Measurements from ENCODE around the gene PLCB4.

Gene PLCB4

GRCh38 chr20:9322661-9323060 lies 253.8 kb downstream of the PLCB4 start:
- no peak for DNase-seq (ENCODE audit: extremely low read depth, low read depth)

DNA sequence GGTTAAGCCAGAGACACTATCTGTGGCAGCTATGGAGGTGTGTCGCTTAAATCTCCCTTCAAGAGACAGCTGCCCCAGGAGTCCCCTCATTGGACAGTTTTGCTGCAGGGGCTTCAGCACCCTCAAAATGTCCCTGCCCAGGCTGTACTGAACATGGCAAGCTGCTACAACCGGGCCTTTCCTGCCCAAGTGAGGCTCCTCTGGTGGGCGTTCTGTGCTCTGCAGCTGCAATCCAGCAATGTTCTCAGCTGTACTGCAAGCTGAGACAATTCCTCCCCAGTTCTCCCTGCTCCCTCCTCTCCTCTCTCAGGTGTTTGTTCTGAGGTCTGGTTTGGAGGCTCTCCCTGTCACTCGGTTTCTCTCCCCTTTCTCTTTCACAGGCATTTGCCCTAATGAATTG lies 254.7 kb downstream of the PLCB4 start:
- no peak for DNase-seq (ENCODE audit: extremely low read depth, low read depth)
- TF ChIP-seq, protein P1, sequence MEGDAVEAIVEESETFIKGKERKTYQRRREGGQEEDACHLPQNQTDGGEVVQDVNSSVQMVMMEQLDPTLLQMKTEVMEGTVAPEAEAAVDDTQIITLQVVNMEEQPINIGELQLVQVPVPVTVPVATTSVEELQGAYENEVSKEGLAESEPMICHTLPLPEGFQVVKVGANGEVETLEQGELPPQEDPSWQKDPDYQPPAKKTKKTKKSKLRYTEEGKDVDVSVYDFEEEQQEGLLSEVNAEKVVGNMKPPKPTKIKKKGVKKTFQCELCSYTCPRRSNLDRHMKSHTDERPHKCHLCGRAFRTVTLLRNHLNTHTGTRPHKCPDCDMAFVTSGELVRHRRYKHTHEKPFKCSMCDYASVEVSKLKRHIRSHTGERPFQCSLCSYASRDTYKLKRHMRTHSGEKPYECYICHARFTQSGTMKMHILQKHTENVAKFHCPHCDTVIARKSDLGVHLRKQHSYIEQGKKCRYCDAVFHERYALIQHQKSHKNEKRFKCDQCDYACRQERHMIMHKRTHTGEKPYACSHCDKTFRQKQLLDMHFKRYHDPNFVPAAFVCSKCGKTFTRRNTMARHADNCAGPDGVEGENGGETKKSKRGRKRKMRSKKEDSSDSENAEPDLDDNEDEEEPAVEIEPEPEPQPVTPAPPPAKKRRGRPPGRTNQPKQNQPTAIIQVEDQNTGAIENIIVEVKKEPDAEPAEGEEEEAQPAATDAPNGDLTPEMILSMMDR (IDR thresholded peaks at IDR 0.05; ENCODE audit: low read depth, low read length) = peak; percentile 22

More at GRCh38 chr20:9322661-9323060, 253.8 kb downstream of the PLCB4 start:
- TF ChIP-seq, protein P1 (IDR thresholded peaks at IDR 0.05; ENCODE audit: low read depth, low read length) = no peak

GRCh38 chr20:9329355-9330101 lies 260.6 kb downstream of the PLCB4 start:
- TF ChIP-seq, protein P1 (IDR thresholded peaks at IDR 0.05; ENCODE audit: low read depth, low read length) = no peak
- DNase-seq (ENCODE audit: extremely low read depth, low read depth) = no peak

DNA sequence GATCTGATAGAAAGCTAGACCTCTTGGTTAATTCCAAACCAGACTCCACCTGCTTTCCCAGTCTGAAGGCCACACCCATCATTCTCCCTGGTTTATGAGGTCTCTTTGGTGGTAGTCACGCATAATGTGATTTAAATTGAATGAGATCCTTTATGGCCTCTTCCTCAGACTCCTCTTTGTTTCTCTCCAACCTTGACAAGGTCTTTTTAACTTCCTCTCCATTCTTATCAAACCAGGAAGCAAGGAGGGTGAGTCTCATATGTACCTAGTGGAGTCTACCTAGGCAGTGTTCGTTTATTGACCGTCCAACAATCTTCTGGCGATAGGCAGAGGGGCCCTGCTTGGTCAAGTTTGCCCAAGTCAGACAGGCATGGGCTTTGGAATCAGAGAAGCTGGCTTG lies 261.3 kb downstream of the PLCB4 start:
- TF ChIP-seq, protein P1 (IDR thresholded peaks at IDR 0.05; ENCODE audit: low read depth, low read length) = no peak
- no peak for DNase-seq (ENCODE audit: extremely low read depth, low read depth)

GRCh38 chr20:9331707-9332435 lies 263.0 kb downstream of the PLCB4 start:
- TF ChIP-seq, protein P1 (IDR thresholded peaks at IDR 0.05; ENCODE audit: low read depth, low read length) = no peak

DNA sequence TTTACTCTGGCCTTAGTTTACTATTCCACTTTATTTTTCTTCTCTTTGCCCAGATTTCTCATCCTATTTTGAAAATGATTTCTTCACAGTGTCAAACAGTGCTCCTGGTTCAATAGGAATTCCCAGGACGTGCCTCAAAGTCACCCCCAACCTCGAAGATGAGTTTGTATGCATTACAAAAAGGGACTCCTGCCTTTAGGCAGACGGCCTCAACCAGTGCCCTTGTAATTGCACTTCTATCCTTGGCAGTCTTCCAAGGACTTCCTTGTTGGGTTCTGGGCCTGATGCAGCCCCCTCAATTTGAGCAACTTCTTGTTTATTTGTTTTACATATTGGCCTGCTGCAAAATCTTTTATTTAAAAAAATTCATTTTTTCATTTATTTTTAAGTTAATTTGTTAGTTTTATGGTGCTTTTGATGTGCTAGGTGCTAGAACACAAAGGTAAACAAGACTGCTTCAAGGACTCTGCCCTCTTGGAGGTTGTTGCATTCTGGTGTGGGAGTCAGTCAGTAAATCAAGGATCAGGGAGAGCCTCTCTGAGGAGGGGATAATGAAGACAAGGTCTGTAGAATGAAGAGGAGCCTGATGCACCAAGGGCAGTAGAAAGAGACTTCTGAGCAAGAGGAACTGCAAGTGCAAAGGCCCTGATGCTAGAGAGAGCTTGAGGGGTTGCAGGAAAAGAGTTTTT lies 264.0 kb downstream of the PLCB4 start:
- DNase-seq (ENCODE audit: extremely low read depth, low read depth) = no peak
- TF ChIP-seq, protein P1 (IDR thresholded peaks at IDR 0.05; ENCODE audit: low read depth, low read length) = no peak

More at GRCh38 chr20:9331707-9332435, 263.0 kb downstream of the PLCB4 start:
- no peak for DNase-seq (ENCODE audit: extremely low read depth, low read depth)
